HTERT RPE-1 (cell line): ENCODE data around the gene CD300LD.

ENCODE experiments used
- in situ Hi-C: fragments of 300-500 bp; cut with MboI; formaldehyde crosslinking; loops from 4 replicates; pipeline ENCODE4 v1.14.3; 2020; ENCODE audit warnings: low sequenced_read_pairs

Gene CD300LD

GRCh38 chr17:74545843-74546230, 46.2 kb downstream of the CD300LD start, which contains the start of gene CD300C:
CD300C (minus strand) TSS chr17:74546115; CDS start chr17:74545782, 333 bp downstream.
- in situ Hi-C loops: no loop called here

- in situ Hi-C loops: no loop called here
These were observed 46.9 kb downstream of the CD300LD start for GRCh38 chr17:74544991-74545842.

- in situ Hi-C loops: no loop called here
These were observed 48.0 kb downstream of the CD300LD start for GRCh38 chr17:74543891-74544760.

- in situ Hi-C loops: no loop called here
These were observed 48.7 kb downstream of the CD300LD start for GRCh38 chr17:74543406-74543805.

DNA sequence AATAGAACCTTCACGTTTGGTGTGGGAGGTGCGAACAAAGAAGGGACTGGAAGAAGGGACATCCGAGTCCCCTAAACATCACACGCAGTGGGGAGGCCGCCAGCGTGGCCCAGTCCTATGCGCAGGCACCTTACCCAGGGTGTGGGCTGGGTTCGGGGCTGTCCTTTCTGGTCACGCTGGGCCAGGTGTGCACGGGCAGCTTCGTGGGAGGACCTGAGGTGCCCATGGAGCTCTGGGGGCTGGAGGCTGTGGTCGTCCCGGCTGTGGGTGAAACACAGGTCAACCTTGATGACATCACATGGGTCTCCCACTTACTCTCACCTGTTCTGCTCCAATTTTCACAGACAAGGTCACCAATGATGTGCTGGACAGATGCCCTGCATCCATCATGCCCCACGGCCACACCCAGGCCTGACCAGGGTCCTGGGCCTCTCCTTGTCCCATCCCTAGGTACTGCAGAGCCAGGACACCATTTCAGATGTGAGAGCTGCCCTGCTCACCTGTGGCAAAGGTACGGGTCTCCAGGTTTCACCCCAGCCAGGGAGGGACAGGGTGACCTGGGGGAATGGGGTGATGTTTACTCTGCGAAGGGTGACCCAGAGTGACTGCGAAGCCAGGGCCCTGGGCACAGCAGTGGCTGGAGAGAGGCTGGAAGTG, 49.2 kb downstream of the CD300LD start:
- in situ Hi-C loops: no loop called here

GRCh38 chr17:74542166-74542565, 49.9 kb downstream of the CD300LD start:
- in situ Hi-C loops: no loop called here

DNA sequence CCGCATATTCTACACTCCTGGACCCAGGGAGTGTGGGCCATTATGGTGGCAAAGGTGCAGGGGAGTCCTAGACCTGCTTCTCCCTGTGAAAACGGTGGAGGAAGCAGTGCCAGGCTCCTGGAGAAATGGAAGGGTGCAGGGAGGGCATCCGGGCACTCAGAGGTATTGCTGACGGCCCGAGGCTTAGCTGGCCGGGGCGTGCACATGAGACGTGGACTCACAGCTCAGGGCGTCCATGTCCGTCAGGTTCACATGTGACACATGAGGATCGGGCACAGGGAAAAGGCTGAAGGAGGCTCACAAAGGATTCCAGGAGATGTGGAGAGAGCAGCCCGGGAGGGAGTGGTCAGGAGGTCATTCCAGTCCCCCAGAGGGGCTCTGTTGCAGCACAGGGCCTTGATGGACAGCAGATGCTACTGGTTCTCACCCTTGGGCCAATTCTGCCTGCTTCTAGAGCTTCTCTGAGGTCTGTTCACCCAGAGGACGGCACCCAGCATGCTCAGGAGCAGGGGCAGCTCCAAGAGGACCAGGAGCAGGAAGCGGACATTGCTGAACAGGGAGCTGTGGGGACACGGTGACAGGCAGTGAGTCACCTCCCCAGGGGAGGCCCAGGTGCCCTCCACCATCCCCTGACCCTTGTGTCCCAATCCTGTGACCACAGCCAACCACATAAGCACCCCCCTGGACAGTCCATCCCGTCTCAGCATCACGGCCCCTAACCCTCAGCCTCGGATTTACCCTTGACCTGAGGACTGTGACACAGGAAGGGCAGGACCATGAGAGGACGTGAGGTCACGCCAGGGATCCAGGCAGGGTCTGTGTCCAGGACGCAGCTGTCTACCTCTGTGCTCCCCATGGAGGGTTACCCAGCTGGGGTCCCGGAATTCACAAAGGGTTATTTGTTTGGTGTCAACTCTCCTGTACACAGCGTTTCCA, 50.6 kb downstream of the CD300LD start:
- in situ Hi-C loops: no loop called here

DNA sequence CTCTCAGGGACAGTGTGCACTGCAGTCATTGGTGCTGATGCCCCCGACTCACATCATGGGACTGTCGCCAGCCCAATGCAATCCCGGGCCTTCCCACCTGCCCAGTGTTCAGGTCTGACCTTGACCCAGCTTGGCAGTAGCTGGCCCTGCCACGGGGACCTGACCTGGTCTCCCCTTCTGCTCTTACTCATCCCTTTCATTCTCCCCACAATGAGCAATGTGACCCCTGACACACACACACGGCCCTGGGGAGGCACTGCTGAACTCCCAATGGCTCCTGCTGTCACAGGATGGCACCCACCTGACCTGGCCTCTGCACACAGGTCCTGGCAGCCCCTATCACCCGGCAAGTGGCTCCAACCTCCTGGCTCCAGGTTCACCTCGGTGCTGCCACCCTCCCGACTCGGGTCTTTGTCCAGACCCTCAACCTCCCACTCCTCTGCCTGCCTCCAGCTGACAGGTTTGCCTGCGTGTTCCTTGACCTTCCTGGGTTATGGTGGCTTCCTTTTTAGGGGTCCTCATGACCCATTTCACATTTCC, 52.7 kb downstream of the CD300LD start:
- in situ Hi-C loops: no loop called here

- in situ Hi-C loops: no loop called here
These were observed 55.2 kb downstream of the CD300LD start for GRCh38 chr17:74536890-74537289.

DNA sequence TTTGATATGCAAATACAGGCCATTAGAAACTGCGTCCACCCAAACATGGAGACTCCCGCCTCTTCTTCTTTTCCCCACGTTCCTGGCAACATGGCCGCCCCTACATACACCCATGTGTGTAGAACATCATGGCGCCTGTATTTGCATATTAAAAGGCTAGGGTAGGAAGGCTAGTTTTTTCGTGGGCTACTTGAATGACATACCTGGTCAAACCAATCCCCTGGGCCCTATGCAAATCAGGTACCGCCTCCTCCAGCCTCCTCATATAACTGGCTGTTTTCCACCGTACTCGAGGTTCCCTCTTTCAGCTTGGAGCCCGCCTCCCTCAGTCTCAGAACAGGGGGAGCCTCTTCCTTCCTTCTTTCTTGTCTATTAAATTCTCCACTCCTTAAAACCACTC, 60.0 kb downstream of the CD300LD start:
- in situ Hi-C loops: no loop called here

DNA sequence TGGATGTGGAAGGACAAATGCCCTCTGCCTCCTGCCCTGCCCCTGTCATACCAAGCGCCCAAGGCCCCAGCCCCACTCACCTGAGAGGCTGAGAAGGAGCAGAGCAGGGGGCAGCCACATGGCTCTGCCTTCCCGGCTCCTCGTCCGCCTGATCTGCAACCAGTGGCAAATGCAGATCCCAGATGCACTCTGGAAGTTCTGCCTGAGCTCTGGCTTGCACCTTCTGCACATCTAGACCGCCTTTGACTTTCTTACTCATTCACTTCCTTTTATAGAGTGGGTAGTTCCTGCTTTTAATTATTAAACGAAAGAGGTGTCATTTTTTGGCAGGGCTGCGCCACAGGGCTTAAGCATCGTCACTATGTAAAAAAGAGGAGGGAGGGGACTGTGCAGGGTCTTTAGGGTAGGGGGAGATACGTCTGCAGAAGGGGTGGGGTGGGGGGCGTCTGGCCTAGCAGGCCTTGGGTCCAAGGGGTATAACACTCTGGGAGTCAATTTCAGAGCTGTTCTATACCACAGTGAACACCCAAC, 60.8 kb downstream of the CD300LD start, which contains the start of gene CD300LB:
Gene CD300LB (minus strand): TSS at position 245 of the 531 bp plus-strand sequence. CDS start 125 bp downstream, at position 120.
- in situ Hi-C loops: no loop called here

DNA sequence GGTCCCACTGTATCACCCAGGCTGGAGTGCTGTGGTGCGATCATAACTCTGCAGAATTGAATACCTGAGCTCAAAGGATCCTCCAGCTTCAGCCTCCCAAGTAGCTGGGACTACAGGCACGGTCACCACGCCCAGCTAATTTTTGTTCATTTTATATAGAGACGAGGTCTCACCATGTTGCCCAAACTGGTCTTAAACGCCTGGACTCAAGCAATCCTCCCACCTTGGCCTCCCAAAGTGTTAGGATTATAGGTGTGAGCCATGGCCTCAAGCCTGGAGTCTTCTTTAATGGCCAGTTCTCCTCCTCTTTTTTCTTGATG, 61.3 kb downstream of the CD300LD start:
- in situ Hi-C loops: no loop called here
